ENCODE results near the gene DHRS4L2.
"Not testable (repeated sequence)": the region's sequence is repeated elsewhere in the genome, so short reads cannot be mapped to it uniquely, and the experiment has no call there.

- not testable (repeated sequence) for TF ChIP-seq CTCF (IDR thresholded peaks at IDR 0.05; ENCODE audit: insufficient read depth, low read depth, low read length); EZH2 (IDR thresholded peaks at IDR 0.05; ENCODE audit: insufficient read depth, low read length)
Observed at GRCh38 chr14:24020520-24020919, 31.8 kb downstream of the DHRS4L2 start.
